Activated gamma-delta T cell treated with anti-CD3 and anti-CD28 coated beads, Interleukin-2, amount 50 U/mL, for 16 hours (primary cell): ENCODE results near the gene SLX9.

Experiments
- DNase-seq: peaks from one replicate; pipeline ENCODE4 v3.0.0-alpha.2; 2020; ENCODE audit warnings: low read depth

Gene SLX9

GRCh38 chr21:44991538-44992483 is 52.0 kb downstream of the SLX9 start:
- DNase-seq = no peak

DNA sequence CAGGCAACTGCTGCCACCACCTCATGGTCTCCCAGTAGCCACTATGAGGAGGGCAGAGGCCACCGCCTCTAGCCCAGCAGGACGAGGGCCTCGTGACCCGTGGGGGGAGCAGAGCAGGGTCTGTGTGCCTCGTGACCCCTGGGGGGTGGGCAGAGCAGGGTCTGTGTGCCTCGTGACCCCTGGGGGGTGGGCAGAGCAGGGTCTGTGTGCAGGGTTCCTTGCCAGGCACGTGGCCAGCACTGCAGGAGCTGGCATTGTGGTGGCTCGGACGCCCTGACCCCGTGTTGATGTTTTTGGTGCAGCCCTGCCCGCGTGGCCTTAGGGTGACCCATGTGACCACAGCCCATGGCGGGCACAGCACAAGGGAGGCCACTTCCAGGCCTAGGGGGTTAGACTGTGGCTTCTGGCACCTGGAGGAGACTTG is 52.8 kb downstream of the SLX9 start:
- no peak for DNase-seq

GRCh38 chr21:44993321-44994046 is 53.7 kb downstream of the SLX9 start:
- DNase-seq = no peak

DNA sequence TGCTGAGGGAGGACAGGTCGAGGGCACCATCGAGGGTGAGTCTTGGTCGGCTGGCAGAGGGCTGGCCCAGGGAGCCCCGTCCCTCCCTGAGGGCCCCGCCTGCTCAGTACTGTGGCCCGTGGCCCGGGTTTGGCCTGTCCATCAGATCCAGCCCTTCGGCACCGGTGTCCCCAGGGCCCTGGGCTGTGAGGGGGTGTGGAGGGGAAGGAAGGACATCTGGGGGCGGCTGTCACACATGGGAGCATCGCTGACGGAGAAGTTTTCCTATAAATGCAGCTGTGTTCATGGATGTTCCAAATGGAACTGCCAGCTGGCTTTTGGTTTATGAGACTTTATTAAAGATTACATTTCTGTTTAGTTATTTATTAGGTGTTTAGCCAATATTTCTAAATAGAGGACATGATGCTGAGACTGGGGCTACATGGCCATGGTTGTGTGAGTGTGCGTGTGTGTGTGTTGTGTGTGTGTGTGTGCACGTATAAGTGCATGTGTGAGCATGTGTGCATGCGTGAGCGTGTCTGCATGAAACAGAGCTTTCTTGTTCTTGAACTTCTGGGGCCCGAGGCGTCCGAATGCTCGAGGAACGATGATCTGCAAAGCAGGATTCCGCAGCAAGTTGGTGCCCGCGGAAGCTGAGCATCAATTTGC is 54.3 kb downstream of the SLX9 start:
- no peak for DNase-seq

GRCh38 chr21:44994695-44995342 is 55.0 kb downstream of the SLX9 start:
- no peak for DNase-seq

- no peak for DNase-seq
These were observed 55.6 kb downstream of the SLX9 start for GRCh38 chr21:44995343-44995941.

DNA sequence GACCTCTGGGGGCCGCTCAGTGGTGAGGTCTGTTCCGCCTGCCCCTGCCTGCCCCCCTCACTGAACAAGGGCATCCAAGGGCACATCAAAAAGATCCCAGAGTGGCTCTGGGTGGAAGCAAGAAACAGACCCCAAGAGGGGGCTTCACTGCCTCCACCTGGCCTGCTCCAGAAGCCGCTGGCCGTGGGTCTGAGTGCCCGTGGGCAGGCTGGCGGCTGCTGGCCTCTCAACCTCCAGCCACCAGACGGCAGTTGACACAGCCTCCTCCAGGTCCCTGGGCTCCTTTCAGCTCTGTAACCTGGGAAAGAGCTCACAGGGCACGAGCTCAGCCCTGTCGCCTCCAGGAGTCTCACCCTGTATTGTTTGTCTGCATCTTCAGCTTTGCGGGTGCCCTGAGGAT is 56.3 kb downstream of the SLX9 start:
- DNase-seq = no peak

GRCh38 chr21:44996501-44996921 is 56.7 kb downstream of the SLX9 start:
- no peak for DNase-seq

- DNase-seq = no peak
These were observed 57.4 kb downstream of the SLX9 start for GRCh38 chr21:44996983-44997936.

GRCh38 chr21:44998086-44998620 is 58.3 kb downstream of the SLX9 start:
- DNase-seq = no peak

- no peak for DNase-seq
These were observed 59.0 kb downstream of the SLX9 start for GRCh38 chr21:44998621-44999427.

DNA sequence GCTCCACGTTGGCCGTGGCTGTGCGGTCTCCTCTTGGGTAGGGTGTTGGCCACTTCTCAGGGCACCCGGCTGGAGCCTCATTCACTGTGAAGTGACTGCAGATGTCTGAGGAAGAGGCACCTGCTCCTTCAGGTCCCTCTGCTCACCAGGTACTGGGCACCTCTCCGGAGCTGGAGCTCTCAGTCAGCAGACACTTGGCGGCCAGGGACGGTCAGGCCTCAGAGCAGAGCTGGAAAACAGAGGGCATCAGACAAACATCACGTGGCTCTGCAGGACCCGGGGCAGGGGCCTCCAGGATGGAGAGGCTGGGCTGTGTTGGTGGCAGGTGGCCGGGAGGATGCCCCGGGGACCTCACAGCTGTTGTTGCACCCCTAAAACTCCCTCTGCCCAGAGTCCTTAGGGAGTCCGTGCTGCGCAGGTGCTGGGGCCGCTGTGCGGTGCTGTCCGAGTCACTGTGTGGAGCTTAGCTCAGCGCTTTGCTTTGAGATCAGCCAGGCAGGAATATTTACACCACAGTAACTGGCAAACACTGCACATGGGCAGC is 59.7 kb downstream of the SLX9 start:
- no peak for DNase-seq

DNA sequence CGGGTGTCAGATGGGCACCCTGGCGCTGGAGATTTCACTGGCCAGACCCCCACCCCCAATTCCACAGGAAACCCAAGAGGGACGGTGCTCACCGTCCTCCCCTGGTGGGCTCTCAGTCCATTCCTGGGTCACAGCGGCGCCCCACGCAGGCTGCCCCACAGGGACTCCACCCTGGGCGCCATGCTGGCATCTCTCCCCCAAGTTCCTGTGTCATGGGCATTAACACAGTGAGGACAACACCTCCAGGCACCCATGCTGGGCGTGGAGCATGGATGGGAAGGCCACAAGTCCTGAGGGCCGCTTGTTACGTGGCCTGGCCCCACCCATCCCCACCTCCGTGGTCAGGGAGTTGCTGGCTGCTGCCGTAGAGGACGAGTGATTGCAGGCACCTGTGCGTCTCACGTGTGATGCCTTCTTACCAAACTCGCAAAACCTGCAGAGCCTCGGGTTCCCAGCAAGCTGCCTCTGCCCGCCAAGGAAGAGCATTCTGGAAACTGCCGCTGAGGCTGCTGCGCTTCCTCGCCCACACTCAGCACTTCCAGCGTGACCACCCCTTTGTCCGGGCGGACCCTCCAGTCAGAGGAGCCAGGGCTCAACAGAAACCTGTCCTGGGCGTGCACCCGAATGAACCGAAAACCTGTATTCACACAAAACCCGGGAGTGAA is 60.3 kb downstream of the SLX9 start:
- DNase-seq = no peak

- no peak for DNase-seq
These were observed 60.9 kb downstream of the SLX9 start for GRCh38 chr21:45000637-45001133.

GRCh38 chr21:45001134-45002095 is 61.6 kb downstream of the SLX9 start:
- DNase-seq = no peak

DNA sequence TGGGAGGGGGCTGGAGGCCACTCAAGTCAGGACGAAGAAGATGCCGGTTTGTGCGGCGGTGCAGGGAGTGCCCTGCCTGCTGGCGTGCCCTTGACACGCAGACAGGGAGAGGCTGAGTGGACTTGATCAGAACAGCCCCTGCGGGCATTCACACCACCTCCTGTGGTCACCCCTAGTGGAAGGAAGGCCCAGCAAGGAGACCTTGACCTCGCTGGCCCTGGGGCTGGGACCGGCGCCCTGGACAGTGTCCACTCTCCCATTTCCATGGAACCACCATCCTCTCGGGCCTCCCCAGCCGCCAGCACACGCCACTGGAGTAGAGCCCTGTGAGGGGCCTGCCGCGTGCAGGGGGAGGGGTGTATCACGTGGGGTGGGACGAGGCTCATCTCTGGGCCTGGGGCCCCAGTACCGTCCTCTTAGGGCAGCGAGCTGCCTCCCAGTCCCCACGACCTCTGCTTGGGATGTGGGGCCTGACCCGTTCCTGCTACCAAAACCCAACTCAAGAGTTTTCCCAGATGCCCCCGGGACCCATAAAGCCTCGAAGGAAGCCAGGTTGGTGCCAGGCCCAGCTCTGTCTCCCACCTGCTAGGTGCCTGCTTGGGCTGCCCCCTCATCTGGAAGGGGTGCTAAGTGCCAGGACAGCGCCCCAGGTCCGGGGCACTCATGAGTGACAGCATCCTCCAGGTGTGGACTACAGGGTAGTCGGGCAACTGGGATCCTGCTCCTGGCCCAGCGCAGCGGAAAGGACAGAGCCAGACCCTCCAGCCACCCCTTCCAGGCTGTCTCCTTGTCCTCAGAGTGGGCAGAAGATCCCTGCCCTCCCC is 62.8 kb downstream of the SLX9 start:
- DNase-seq = no peak
